Eye (tissue), 1 donor: Measurements from ENCODE around the gene DLG5.

ENCODE experiments used
- DNase-seq: peaks from one replicate; pipeline ENCODE4 v3.0.0-alpha.2; 2015

DLG5 gene

DNA sequence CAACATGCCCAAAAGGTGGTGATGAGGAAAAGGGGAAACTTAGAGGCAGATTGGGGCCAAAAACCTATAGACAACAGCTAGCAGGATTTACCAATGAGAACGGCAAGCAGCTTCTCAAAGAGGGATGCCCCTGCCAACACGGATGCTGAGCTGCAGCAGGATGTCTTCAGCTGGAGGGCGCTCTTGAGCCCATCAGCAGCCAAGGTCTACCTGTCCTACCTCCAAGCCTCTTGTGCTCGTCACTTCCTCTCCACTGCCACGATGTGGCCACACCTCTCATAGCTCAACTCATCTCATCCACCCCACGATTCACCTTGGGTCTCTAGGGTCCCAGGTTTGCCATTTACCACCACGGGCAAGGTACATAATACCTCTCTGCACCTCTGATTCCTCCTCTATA is 36.5 kb downstream of the DLG5 start:
- no peak for DNase-seq

DNA sequence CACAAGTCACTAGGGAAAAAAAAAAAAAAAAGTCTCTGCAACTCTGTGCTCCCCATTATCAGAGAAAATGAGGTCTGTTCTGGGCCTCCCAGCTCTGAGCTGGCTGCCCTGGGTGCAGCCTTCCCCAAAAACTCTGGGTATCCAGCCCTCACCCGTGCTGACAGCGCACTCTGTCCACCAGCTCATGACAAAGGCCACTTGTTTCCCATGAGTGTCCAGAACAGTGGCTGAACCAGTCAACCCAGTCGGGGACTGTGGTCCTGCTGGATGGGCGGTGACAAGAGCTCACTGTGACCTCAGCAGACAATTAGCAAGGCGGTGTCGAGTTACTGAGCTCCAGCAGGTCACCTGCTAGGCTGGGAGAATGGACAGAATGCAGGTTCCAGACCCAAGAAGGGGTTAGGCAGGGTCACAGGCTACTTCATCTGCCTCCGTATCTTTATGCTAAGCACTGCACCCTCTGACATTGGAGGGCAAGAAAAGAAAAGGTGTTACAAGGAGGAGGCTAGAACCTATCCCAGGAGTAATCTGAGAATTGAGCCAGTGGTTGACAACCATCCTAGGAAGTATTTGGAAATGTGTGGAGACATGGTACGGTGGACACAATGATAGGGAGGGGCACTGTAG is 37.2 kb downstream of the DLG5 start:
- DNase-seq = peak; percentile 70

GRCh38 chr10:77888356-77888703 is 38.2 kb downstream of the DLG5 start:
- DNase-seq = no peak

DNA sequence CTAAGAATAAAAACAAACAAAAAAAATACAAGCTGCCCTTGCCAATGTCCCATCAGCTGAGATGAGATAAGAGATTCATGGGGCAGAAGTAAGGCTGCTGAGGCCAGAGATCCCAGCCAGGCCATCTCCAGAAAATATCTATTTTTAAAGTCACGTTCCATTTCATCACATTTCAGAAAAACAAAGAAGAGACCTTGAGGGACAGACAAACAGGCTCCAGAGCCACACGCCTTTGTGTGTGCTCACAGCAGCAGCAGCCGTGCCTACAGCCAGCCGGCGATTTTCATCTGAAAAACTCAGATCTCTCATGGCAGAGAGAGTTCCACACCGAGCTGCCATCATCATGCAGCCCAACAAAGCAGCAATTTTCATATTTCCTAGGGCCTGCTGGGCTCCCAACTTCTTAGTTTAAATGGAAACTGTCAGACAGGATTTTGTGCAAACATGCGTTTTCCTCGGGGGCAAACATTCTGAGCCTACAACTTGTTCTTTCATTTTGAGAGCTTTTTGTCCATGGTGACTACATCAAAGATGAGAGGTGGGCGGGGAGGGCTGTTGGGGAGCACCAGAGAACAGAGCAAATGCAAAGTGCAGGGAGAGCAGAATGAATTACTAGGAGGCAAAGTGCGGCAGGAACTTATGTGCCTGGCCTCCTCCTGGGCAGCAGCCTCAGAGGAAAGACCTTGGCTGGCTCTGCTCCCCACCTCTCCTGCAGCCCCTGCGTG is 38.8 kb downstream of the DLG5 start:
- peak; percentile 67 for DNase-seq

DNA sequence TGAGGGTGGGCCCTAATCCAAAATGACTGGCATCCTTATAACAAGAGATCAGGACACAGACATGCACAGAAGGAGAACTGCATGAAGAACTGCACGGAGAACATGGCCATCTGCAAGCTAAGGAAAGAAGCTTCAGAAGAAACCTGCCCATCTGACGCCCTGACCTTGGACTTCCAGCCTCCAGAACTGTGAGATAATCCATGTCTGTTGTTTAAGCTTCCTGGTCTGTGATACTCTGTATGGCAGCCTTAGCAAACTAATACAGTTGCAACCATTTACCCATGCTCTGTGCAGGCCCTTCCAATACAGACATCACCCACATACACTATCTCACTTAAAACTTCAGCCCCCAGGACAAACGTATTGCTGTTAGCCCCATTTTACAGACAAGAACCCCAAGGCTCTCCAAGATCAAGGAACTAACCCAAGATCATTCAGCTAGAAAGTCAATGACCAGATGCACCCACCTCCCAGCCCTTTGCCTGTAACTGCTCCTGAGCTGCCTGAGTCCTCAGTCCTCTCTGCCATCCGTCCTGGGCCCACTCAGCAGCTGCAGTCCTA is 39.7 kb downstream of the DLG5 start:
- DNase-seq = no peak

DNA sequence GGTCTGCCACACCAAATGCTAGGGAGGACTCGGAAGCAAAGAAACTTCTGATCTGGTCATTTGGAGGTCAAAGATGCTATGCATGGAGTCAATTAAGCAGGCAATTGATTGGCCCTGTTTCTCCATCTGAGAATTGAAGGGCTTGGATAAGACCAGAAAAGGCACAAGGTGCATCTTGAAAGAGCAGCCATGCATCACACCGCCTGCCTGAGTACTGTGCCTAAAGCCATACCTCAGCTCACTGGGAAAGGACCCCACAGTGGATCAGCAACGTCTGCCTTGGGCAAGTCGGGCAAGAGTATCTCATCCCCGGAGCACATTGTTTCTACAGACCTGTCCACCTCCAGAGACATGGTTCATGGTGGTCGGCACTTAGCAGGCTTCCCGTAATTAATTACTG is 42.4 kb downstream of the DLG5 start:
- DNase-seq = no peak

GRCh38 chr10:77881636-77882035 is 44.9 kb downstream of the DLG5 start:
- no peak for DNase-seq

- DNase-seq = no peak
Observed at GRCh38 chr10:77881222-77881621, 45.3 kb downstream of the DLG5 start.

DNA sequence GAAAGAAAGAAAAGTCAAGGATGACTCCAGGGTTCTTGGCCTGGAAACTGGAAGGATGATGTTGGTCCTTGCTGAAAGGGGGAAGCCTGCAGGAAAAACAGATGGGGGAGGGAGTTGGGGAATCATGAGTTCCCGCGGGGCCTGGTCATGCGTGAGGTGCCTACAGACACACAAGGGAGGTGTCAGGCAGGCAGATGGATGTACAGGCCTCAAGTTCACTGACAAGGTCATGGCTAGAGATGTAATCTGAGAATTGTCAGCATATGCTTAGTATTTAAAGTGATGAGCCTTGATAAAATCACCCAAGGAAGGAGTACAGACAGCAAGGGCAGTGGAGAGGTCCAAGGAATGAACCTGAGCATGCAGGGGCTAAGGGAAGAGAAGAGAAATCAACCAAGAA is 46.8 kb downstream of the DLG5 start:
- DNase-seq = peak; percentile 55

DNA sequence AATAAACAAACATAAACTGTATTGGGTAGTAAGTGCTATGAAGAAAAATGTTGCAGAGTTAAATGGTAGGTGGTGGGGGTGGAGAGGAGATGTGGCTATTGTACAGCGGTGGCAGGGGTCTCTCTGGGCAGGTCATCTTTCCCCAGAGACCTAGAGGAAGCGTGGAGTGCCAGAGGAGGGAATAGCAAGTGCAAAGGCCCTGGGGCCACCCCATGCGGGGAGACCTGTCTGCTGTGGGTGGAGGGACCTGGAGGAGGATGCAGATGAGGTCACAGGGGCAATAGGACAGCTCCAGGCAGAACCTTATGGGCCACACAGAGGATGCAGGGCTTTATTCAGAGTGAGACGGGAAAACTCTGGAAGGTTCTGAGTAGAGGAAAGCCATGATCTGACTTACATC is 47.5 kb downstream of the DLG5 start:
- DNase-seq = no peak

- peak; percentile 49 for DNase-seq
Observed at GRCh38 chr10:77877441-77878344, 48.9 kb downstream of the DLG5 start.

GRCh38 chr10:77875730-77876129 is 50.8 kb downstream of the DLG5 start:
- no peak for DNase-seq

DNA sequence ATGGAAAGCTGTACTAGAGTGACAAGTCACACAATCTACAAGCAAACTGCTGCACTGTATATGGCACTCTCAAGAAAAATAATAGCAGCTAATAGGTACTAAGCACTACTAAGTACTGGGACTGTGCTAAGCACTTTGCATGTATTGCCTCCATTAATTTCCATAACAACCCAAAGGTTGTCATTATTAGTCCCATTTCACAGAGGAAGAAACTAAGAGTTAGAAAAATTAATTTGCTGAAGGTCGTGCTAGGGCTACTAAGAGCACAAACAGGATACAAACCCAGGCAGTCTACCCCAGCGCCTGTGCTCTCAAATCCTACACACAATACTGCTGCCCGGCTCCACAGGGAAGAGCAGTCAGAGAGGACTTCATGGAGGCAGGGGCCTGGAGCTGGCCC is 51.7 kb downstream of the DLG5 start:
- no peak for DNase-seq

- DNase-seq = no peak
Observed at GRCh38 chr10:77873536-77874380, 52.8 kb downstream of the DLG5 start.

- no peak for DNase-seq
Observed at GRCh38 chr10:77872947-77873535, 53.5 kb downstream of the DLG5 start.

- DNase-seq = no peak
Observed at GRCh38 chr10:77872151-77872946, 54.2 kb downstream of the DLG5 start.

DNA sequence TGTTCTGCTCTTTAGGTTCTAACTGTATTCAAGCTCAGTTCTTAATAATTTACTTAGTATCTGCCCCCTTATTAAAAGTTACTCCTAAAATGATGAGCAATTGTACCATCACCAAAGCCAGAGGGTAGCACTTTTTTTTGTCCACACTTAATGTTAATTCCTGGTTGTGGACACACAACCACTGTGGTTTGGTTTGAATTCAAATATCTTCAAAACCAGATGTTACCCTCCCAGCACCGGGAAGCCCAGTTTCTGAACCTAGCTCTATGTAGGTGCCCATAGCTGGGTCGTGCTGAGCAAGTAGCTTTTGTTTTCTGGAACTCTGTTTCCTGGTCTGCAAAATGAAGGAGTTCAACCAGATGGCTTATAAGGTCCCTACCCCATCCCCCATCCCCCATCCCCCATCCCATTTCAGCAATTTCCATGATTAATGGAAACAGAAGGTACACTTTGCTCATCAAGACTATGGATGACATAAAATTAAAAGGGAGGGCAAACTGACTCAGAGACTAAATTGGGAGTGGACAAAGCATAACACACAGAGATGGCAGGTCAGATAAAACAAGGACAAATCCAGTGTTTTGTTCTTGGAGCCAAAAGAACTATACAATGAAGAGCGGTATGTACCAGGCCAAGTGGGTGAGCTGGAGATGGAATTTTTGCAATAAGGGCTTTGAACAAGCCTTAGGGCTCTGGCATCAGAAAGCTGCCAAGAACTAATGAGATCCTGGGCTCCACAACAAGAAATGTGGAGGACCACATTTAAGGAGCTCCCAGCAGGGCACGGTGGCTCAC is 56.7 kb downstream of the DLG5 start:
- no peak for DNase-seq

DNA sequence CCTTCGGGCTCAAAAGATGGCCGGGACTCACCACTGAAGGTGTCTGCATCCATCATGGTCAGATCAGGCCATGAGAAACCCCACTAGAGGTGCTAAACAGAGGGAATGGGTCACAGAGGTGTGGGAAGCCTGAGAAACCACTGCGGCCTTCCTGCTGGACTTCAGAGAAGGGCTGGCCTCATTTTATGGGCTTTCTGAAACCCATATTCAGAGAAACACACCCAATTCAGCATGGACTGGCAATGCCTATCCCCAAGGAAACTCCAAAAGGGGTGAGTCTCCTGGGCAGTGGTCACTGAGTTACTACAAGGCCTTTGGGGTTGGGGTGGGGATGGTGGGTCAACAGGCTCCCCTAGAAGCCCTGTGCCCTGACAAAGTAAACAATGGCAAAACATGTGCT is 58.0 kb downstream of the DLG5 start:
- DNase-seq = no peak

DNA sequence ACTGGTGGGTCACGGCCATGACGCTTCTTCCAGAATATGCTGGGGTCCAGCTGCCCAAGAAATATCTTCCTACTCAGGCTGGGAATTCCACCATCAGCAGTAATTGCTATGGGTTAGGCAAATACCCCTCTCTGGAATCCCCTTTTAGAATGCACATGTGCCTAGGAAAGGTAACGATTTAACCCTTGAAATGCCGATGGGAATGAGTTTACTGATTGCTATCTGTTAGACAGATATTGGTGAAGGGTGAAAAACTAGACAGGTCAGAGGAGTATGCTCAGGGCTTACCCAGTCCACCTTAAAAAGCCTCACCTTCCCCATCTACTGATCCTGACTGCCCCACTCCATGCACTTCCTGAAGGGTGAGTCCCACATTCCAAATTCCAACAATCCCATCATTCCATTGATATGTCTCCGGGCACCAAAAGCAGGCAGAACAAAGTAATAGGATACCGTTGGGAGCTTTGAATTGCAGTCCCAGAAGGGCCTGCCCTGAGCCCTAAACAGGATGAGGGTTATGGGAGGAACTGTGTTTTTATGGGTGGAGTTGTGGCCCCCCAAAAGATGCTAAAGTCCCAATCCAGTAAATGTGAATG is 59.3 kb downstream of the DLG5 start:
- no peak for DNase-seq

GRCh38 chr10:77866598-77866997 is 60.0 kb downstream of the DLG5 start:
- DNase-seq = no peak
